ENCODE results near the gene HCAR1.
"Not testable (repeated sequence)": the region's sequence is repeated elsewhere in the genome, so short reads cannot be mapped to it uniquely, and the experiment has no call there.

The HCAR1 gene

DNA sequence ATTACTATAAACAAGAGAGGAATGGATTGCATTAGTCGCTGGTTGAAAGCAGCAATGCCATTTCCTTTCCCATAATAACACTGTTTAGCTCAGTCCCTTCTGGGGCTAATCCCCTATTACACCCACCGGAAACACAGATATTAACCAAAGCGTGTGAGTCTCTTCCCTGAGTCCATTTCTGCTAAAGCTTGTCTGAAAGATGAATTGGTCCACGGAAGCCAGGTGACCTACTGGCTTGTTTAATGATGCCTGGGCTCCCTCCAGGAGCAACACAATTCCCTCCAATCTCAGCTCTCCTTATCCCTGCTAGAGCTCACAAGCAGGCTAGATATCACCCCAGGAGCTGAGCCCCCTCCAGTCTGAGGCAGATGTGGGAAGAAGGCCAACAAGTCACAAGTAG lies 29.2 kb downstream of the HCAR1 start:
- H3K9ac ChIP-seq (ENCODE audit: low read length): not testable (repeated sequence)

GRCh38 chr12:122700038-122700710 lies 30.5 kb downstream of the HCAR1 start:
- not testable (repeated sequence) for H3K4me2 ChIP-seq (ENCODE audit: low read length, poor library complexity, severe bottlenecking); H2BK15ac ChIP-seq (ENCODE audit: low read depth, poor library complexity, severe bottlenecking); H3K4me3 ChIP-seq (ENCODE audit: insufficient read depth in 1 of 2, low read depth in 1 of 2, low read length in 2 of 2); DNase-seq; H3K9ac ChIP-seq (ENCODE audit: low read length); H3K27me3 ChIP-seq (ENCODE audit: control insufficient read depth in 1 of 2, insufficient read depth in 1 of 2, low read length in 2 of 2); H4K8ac ChIP-seq (ENCODE audit: low read length); H2BK120ac ChIP-seq (ENCODE audit: low read depth, low read length); H3K14ac ChIP-seq (ENCODE audit: low read length in 2 of 2); H3K79me1 ChIP-seq (replicated peaks; ENCODE audit: low read length, poor library complexity, severe bottlenecking); H3K23ac ChIP-seq (ENCODE audit: low read length in 2 of 2); H3K18ac ChIP-seq (ENCODE audit: low read depth in 1 of 2, low read length in 2 of 2); H2BK5ac ChIP-seq (ENCODE audit: low read depth, low read length, poor library complexity, severe bottlenecking); H3K4ac ChIP-seq (ENCODE audit: low read depth in 1 of 2, low read length in 2 of 2); H3K36me3 ChIP-seq (ENCODE audit: control insufficient read depth in 1 of 2, insufficient read depth in 2 of 2, low read depth in 1 of 2, low read length in 2 of 2); H4K91ac ChIP-seq (ENCODE audit: low read length); H3K9me3 ChIP-seq (ENCODE audit: control insufficient read depth, low read length); H2AFZ ChIP-seq (ENCODE audit: low read depth, low read length); H3K4me1 ChIP-seq (ENCODE audit: control insufficient read depth, insufficient read depth, low read depth, low read length); H2BK12ac ChIP-seq (ENCODE audit: low read length in 2 of 2); H3K27ac ChIP-seq (ENCODE audit: low read length, poor library complexity, severe bottlenecking); H2AK5ac ChIP-seq (ENCODE audit: low read length, severe bottlenecking)
- WGBS: no CpG with 5 or more reads among the region's 9 CpGs

More for the DNA sequence above, 29.2 kb downstream of the HCAR1 start:
- H3K9me3 ChIP-seq (ENCODE audit: control insufficient read depth, low read length); H3K4me1 ChIP-seq (ENCODE audit: control insufficient read depth, insufficient read depth, low read depth, low read length); H2BK5ac ChIP-seq (ENCODE audit: low read depth, low read length, poor library complexity, severe bottlenecking); H3K27ac ChIP-seq (ENCODE audit: low read length, poor library complexity, severe bottlenecking); H3K14ac ChIP-seq (ENCODE audit: low read length in 2 of 2); H2BK12ac ChIP-seq (ENCODE audit: low read length in 2 of 2); H3K36me3 ChIP-seq (ENCODE audit: control insufficient read depth in 1 of 2, insufficient read depth in 2 of 2, low read depth in 1 of 2, low read length in 2 of 2); H3K4ac ChIP-seq (ENCODE audit: low read depth in 1 of 2, low read length in 2 of 2); H3K79me1 ChIP-seq (replicated peaks; ENCODE audit: low read length, poor library complexity, severe bottlenecking); H3K27me3 ChIP-seq (ENCODE audit: control insufficient read depth in 1 of 2, insufficient read depth in 1 of 2, low read length in 2 of 2); H4K8ac ChIP-seq (ENCODE audit: low read length); H3K4me3 ChIP-seq (ENCODE audit: insufficient read depth in 1 of 2, low read depth in 1 of 2, low read length in 2 of 2); H3K4me2 ChIP-seq (ENCODE audit: low read length, poor library complexity, severe bottlenecking); H2BK15ac ChIP-seq (ENCODE audit: low read depth, poor library complexity, severe bottlenecking); H2AFZ ChIP-seq (ENCODE audit: low read depth, low read length); H4K91ac ChIP-seq (ENCODE audit: low read length); H2AK5ac ChIP-seq (ENCODE audit: low read length, severe bottlenecking); H3K18ac ChIP-seq (ENCODE audit: low read depth in 1 of 2, low read length in 2 of 2); H3K23ac ChIP-seq (ENCODE audit: low read length in 2 of 2); H2BK120ac ChIP-seq (ENCODE audit: low read depth, low read length): not testable (repeated sequence)
- 34% methylated on average over 4 of the region's 4 CpGs for WGBS
- peak; percentile 68 for DNase-seq

GRCh38 chr12:122696922-122697321 lies 33.7 kb downstream of the HCAR1 start:
- H3K79me1 ChIP-seq (replicated peaks; ENCODE audit: low read length, poor library complexity, severe bottlenecking); H2BK120ac ChIP-seq (ENCODE audit: low read depth, low read length); H2AFZ ChIP-seq (ENCODE audit: low read depth, low read length); H2BK15ac ChIP-seq (ENCODE audit: low read depth, poor library complexity, severe bottlenecking); H3K4me3 ChIP-seq (ENCODE audit: insufficient read depth in 1 of 2, low read depth in 1 of 2, low read length in 2 of 2); H3K9me3 ChIP-seq (ENCODE audit: control insufficient read depth, low read length); H3K4me1 ChIP-seq (ENCODE audit: control insufficient read depth, insufficient read depth, low read depth, low read length); H3K27ac ChIP-seq (ENCODE audit: low read length, poor library complexity, severe bottlenecking); H2AK5ac ChIP-seq (ENCODE audit: low read length, severe bottlenecking); H4K91ac ChIP-seq (ENCODE audit: low read length); H2BK12ac ChIP-seq (ENCODE audit: low read length in 2 of 2); H3K27me3 ChIP-seq (ENCODE audit: control insufficient read depth in 1 of 2, insufficient read depth in 1 of 2, low read length in 2 of 2); H3K4me2 ChIP-seq (ENCODE audit: low read length, poor library complexity, severe bottlenecking); H4K8ac ChIP-seq (ENCODE audit: low read length); H3K14ac ChIP-seq (ENCODE audit: low read length in 2 of 2); H3K23ac ChIP-seq (ENCODE audit: low read length in 2 of 2); DNase-seq; H3K18ac ChIP-seq (ENCODE audit: low read depth in 1 of 2, low read length in 2 of 2); H2BK5ac ChIP-seq (ENCODE audit: low read depth, low read length, poor library complexity, severe bottlenecking); H3K9ac ChIP-seq (ENCODE audit: low read length); H3K4ac ChIP-seq (ENCODE audit: low read depth in 1 of 2, low read length in 2 of 2); H3K36me3 ChIP-seq (ENCODE audit: control insufficient read depth in 1 of 2, insufficient read depth in 2 of 2, low read depth in 1 of 2, low read length in 2 of 2): not testable (repeated sequence)
- WGBS: 100% methylated on average over 2 of the region's 2 CpGs

GRCh38 chr12:122691566-122691965 lies 39.1 kb downstream of the HCAR1 start:
- Histone ChIP-seq H3K23ac (ENCODE audit: low read length in 2 of 2) (no peak overlapping the region), H2BK5ac (ENCODE audit: low read depth, low read length, poor library complexity, severe bottlenecking) (no peak overlapping the region)

More at GRCh38 chr12:122691566-122691965, 39.1 kb downstream of the HCAR1 start:
- Histone ChIP-seq H3K4me1 (ENCODE audit: control insufficient read depth, insufficient read depth, low read depth, low read length) (peaks cover 2% of the 10 kb centered on the region), H3K4me3 (ENCODE audit: insufficient read depth in 1 of 2, low read depth in 1 of 2, low read length in 2 of 2) (no peak overlapping the region), H3K9ac (ENCODE audit: low read length) (no peak overlapping the region), H2AFZ (ENCODE audit: low read depth, low read length) (no peak overlapping the region), H3K4me2 (ENCODE audit: low read length, poor library complexity, severe bottlenecking) (no peak overlapping the region), H3K4ac (ENCODE audit: low read depth in 1 of 2, low read length in 2 of 2) (no peak overlapping the region), H3K14ac (ENCODE audit: low read length in 2 of 2) (no peak overlapping the region), H3K27me3 (ENCODE audit: control insufficient read depth in 1 of 2, insufficient read depth in 1 of 2, low read length in 2 of 2) (no peaks in the 10 kb centered on the region), H4K8ac (ENCODE audit: low read length) (peak overlapping the region; percentile 12), H3K9me3 (ENCODE audit: control insufficient read depth, low read length) (no peaks in the 10 kb centered on the region), H3K79me1 (replicated peaks; ENCODE audit: low read length, poor library complexity, severe bottlenecking) (no peaks in the 10 kb centered on the region), H2BK12ac (ENCODE audit: low read length in 2 of 2) (no peak overlapping the region), H2BK15ac (ENCODE audit: low read depth, poor library complexity, severe bottlenecking) (peak overlapping the region; percentile 48), H2BK120ac (ENCODE audit: low read depth, low read length) (no peak overlapping the region), H3K36me3 (ENCODE audit: control insufficient read depth in 1 of 2, insufficient read depth in 2 of 2, low read depth in 1 of 2, low read length in 2 of 2) (no peaks in the 10 kb centered on the region), H4K91ac (ENCODE audit: low read length) (no peak overlapping the region), H3K18ac (ENCODE audit: low read depth in 1 of 2, low read length in 2 of 2) (peak overlapping the region in 1 of 2 experiments; percentile 54), H3K27ac (ENCODE audit: low read length, poor library complexity, severe bottlenecking) (no peak overlapping the region), H2AK5ac (ENCODE audit: low read length, severe bottlenecking) (no peak overlapping the region)
- WGBS: 80% methylated on average over 1 of the region's 3 CpGs
- DNase-seq: no peak
